K562 (cell line): Measurements from ENCODE around the gene PLK1. TPM values are rescaled to one million over a fixed set of nuclear protein-coding genes. Genes with fewer than 3 reads are reported as not detected.
A peak's percentile ranks its signal among the peaks of the same experiment; 100 is the strongest.

Source experiments
- ATF1 ChIP-seq, 2 experiments: fragments of 450-650 bp in 1 of 2; IDR thresholded peaks; 2 replicates each; pipeline ENCODE4 v1.6.1; 2016; ENCODE audit warnings: missing compliant biosample characterization in 1 of 2, missing genetic modification characterization in 1 of 2
- DDX20 ChIP-seq: fragments of 450-650 bp; IDR thresholded peaks from 2 replicates; pipeline ENCODE4 v1.6.1; 2016; ENCODE audit warnings: missing genetic modification characterization, low read depth, mild to moderate bottlenecking, missing compliant biosample characterization, moderate library complexity
- ELF2 ChIP-seq: fragments of 250-450 bp; sonication (Bioruptor Pico); IDR thresholded peaks from 2 replicates; pipeline ENCODE4 v1.5.0; 2021; ENCODE audit warnings: mild to moderate bottlenecking
- EP400 ChIP-seq: fragments of 450-650 bp; IDR thresholded peaks from 2 replicates; pipeline ENCODE4 v1.6.1; 2017; ENCODE audit warnings: antibody characterized with exemption, mild to moderate bottlenecking, moderate library complexity
- MLLT1 ChIP-seq, 2 experiments: fragments of 450-650 bp; IDR thresholded peaks; 2 replicates each; pipeline ENCODE4 v1.6.1; 2016
- NR2C1 ChIP-seq, 2 experiments: fragments of 450-650 bp; IDR thresholded peaks; 2 replicates each; pipeline ENCODE4 v1.6.1; 2017; ENCODE audit warnings: mild to moderate bottlenecking in 2 of 2, antibody characterized with exemption in 1 of 2, inconsistent platforms in 1 of 2, missing compliant biosample characterization in 1 of 2, missing genetic modification characterization in 1 of 2
- NUFIP1 ChIP-seq: fragments of 450-650 bp; IDR thresholded peaks from 2 replicates; pipeline ENCODE4 v1.6.1; 2018; ENCODE audit not compliant: partially characterized antibody
- PML ChIP-seq: IDR thresholded peaks from 2 replicates; pipeline ENCODE4 v1.6.1; 2012; ENCODE audit warnings: low read length, inconsistent platforms
- RAD51 ChIP-seq: fragments of 450-650 bp; IDR thresholded peaks from 2 replicates; pipeline ENCODE4 v1.7.1; 2016; ENCODE audit warnings: low read depth, mild to moderate bottlenecking, borderline replicate concordance
- RBBP5 ChIP-seq: fragments of 200-600 bp; sonication (generic); IDR thresholded peaks from 2 replicates; pipeline ENCODE4 v1.6.1; 2012; ENCODE audit warnings: borderline replicate concordance, mild to moderate bottlenecking, low read length, control low read depth, inconsistent platforms; ENCODE audit not compliant: insufficient read depth, poor library complexity, severe bottlenecking
- RNF2 ChIP-seq: sonication (generic); IDR thresholded peaks from 2 replicates; pipeline ENCODE4 v1.6.1; 2016
- SIN3A ChIP-seq, 2 experiments: fragments of 150-350 bp in 1 of 2; IDR thresholded peaks; 2 replicates each; pipeline ENCODE4 v1.6.1; 2011 to 2016; ENCODE audit warnings: borderline replicate concordance in 2 of 2, low read depth in 2 of 2, low read length in 2 of 2, mild to moderate bottlenecking in 2 of 2, moderate library complexity in 2 of 2; ENCODE audit not compliant: control insufficient read depth in 1 of 2
- SMARCA5 ChIP-seq: fragments of 450-650 bp; IDR thresholded peaks from 2 replicates; pipeline ENCODE4 v1.6.1; 2016
- SPI1 ChIP-seq: IDR thresholded peaks from 2 replicates; pipeline ENCODE4 v1.6.1; 2011; ENCODE audit warnings: low read depth, low read length, control low read depth, borderline replicate concordance
- TBP ChIP-seq: optimal IDR thresholded peaks from 2 replicates; pipeline ENCODE3; 2011; ENCODE audit warnings: low read depth, low read length, improper control_type of control experiment
- ZBTB17 ChIP-seq: fragments of 450-650 bp; formaldehyde crosslinking; IDR thresholded peaks from 2 replicates; pipeline ENCODE4 v1.4.0; 2020; ENCODE audit warnings: mild to moderate bottlenecking
- ZNF174 ChIP-seq: fragments of 250-450 bp; sonication (Bioruptor Pico); IDR thresholded peaks from 2 replicates; pipeline ENCODE4 v1.4.0; 2020; ENCODE audit warnings: mild to moderate bottlenecking
- ZNF592 ChIP-seq: fragments of 450-650 bp; IDR thresholded peaks from 2 replicates; pipeline ENCODE4 v1.6.1; 2017; ENCODE audit warnings: antibody characterized with exemption, mild to moderate bottlenecking
- polyA plus RNA-seq, 8 experiments: library from polyadenylated mRNA; depleted of rRNA in 4 of 8; stranded (reverse) in 5 of 8; unstranded in 3 of 8; fragments of >200 nt; fragmentation: Nextera tagmentation in 2 of 8; fragmentation: Illumina TruSeq in 1 of 8; extraction: Ambion mirVana in 2 of 8; extraction: Trizol in 1 of 8; gene quantifications; 2 replicates each; pipeline versions ENCODE4 v1.2.1 to v1.2.3, GENCODE V29; 2011 to 2014; ENCODE audit warnings: inconsistent platforms in 1 of 8, missing spikeins in 1 of 8
- total RNA-seq, 7 experiments: library from RNA; depleted of rRNA in 6 of 7; stranded (reverse); fragments of >200 nt in 6 of 7; fragmentation: Illumina TruSeq in 2 of 7; extraction: Trizol in 2 of 7; gene quantifications; 2 replicates each; pipeline versions ENCODE4 v1.2.1 to v1.2.3, GENCODE V29; 2011 to 2021; ENCODE audit warnings: low replicate concordance in 1 of 7
- TF ChIP-seq, protein P1 (sequence below): fragments of 450-650 bp; IDR thresholded peaks from 2 replicates; pipeline ENCODE4 v1.7.1; 2018; ENCODE audit warnings: mild to moderate bottlenecking, low read depth; ENCODE audit not compliant: partially characterized antibody

PLK1 gene
- total and polyA plus RNA-seq, 9 of the 15 experiments (the other 6 are each of a cell fraction or from before 2014, with no cell fraction given) = 13.6 to 212 (median 45.5) TPM

- TF ChIP-seq ZNF592 (peak; percentile 63; the same call in 1 of the 2 replicates), MLLT1 (IDR thresholded peaks at IDR 0.05) (peak in 1 of 2 experiments; percentile 100; a peak in 2 of 4 replicates), DDX20 (tag) (no peak), NR2C1 (IDR thresholded peaks at IDR 0.05) (peak; percentile 56; the same call in 1 of the 2 replicates), NR2C1 (tag; IDR thresholded peaks at IDR 0.05) (0 out of 2 replicates have a peak, but pooled peaks have one; percentile 46), NUFIP1 (peak; percentile 71), EP400 (peak; percentile 96), SPI1 (peak; percentile 90), ZBTB17 (CRISPR knock-in tag) (peak; percentile 100), RAD51 (peak; percentile 89), SIN3A (IDR thresholded peaks at IDR 0.05; ENCODE audit: borderline replicate concordance in 2 of 2, control insufficient read depth in 1 of 2, low read depth in 2 of 2, low read length in 2 of 2) (peak; percentile 91 to 98), RBBP5 (peak; percentile 84), ATF1 (CRISPR knock-in tag; IDR thresholded peaks at IDR 0.05) (no peak), ATF1 (tag; IDR thresholded peaks at IDR 0.05) (peak; percentile 79), PML (peak; percentile 57; the same call in 1 of the 2 replicates), TBP (peak; percentile 78), RNF2 (peak; percentile 47; the same call in 1 of the 2 replicates), ZNF174 (CRISPR knock-in tag) (no peak), SMARCA5 (no peak), ELF2 (CRISPR knock-in tag) (0 out of 2 replicates have a peak, but pooled peaks have one; percentile 52)
- TF ChIP-seq, protein P1, sequence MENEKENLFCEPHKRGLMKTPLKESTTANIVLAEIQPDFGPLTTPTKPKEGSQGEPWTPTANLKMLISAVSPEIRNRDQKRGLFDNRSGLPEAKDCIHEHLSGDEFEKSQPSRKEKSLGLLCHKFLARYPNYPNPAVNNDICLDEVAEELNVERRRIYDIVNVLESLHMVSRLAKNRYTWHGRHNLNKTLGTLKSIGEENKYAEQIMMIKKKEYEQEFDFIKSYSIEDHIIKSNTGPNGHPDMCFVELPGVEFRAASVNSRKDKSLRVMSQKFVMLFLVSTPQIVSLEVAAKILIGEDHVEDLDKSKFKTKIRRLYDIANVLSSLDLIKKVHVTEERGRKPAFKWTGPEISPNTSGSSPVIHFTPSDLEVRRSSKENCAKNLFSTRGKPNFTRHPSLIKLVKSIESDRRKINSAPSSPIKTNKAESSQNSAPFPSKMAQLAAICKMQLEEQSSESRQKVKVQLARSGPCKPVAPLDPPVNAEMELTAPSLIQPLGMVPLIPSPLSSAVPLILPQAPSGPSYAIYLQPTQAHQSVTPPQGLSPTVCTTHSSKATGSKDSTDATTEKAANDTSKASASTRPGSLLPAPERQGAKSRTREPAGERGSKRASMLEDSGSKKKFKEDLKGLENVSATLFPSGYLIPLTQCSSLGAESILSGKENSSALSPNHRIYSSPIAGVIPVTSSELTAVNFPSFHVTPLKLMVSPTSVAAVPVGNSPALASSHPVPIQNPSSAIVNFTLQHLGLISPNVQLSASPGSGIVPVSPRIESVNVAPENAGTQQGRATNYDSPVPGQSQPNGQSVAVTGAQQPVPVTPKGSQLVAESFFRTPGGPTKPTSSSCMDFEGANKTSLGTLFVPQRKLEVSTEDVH = peak; percentile 90
Observed at GRCh38 chr16:23640931-23641765, 37.5 kb upstream of the PLK1 start, which contains the start of the genes DCTN5 and PALB2 (continued).
